ENCODE data around the gene COP1. TPM values are rescaled to one million over a fixed set of nuclear protein-coding genes. Genes with fewer than 3 reads are reported as not detected.

COP1 gene
- total and polyA plus RNA-seq, 2 of the 8 experiments (the other 6 are each of a cell fraction or from before 2014, with no cell fraction given), result 26.2 to 44.9 TPM

DNA sequence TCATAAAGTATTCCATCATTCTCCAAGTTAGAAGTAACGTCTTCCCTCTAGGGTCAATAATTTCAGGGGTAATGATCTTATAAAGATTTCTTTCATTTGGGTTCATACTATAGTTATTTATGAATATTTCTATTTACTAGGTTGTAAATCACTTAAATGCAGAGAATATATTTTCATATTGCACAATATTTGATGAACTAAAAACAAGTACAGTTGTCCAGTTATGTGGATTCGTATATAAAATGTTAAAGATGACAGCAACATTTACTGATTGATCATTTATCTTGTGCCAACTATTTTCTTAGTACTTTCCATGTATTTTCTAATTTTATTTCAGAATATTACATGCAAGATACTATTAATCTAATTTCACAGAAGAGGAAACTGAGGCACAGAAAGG is 243.3 kb downstream of the COP1 start:
- ChIA-PET CTCF (ENCODE audit: partially characterized antibody) (interaction anchor here (0.6 kb wide), 1 partner anchor 242 kb away, joined by 6 read pairs; no protein-coding TSS in a partner anchor), POLR2A (ENCODE audit: partially characterized antibody) (no interaction called here)
- H3K14ac ChIP-seq (ENCODE audit: insufficient read length), result no peak overlapping the region
- H3K23me2 ChIP-seq (ENCODE audit: low read depth, low read length), result no peaks in the 10 kb centered on the region
- H3K4me3 ChIP-seq (ENCODE audit: extremely low read depth in 1 of 4, insufficient read depth in 2 of 4, low read depth in 3 of 4, low read length in 4 of 4), result no peak overlapping the region
- H3K36me3 ChIP-seq (ENCODE audit: control insufficient read depth in 2 of 4, insufficient read depth in 4 of 4, low read length in 3 of 4), result peaks cover 0 to 4% (median 0%) of the 10 kb centered on the region in 4 experiments; a peak in 1 of 8 replicates
- no peaks in the 10 kb centered on the region for H3K79me2 ChIP-seq (ENCODE audit: control insufficient read depth in 1 of 2, insufficient read depth in 2 of 2, low read length in 2 of 2)
- no peak overlapping the region for H3K4me2 ChIP-seq (ENCODE audit: insufficient read depth in 1 of 2, low read depth in 2 of 2, low read length in 2 of 2)
- H3K9ac ChIP-seq (replicated peaks in 1 of 4; ENCODE audit: extremely low read depth in 1 of 4, low read depth in 3 of 4, low read length in 3 of 4), result no peak overlapping the region
- no peaks in the 10 kb centered on the region for H4K20me1 ChIP-seq (replicated peaks in 1 of 2; ENCODE audit: control insufficient read depth in 1 of 2, insufficient read depth in 2 of 2, low read length in 2 of 2)
- DNase-seq (ENCODE audit: low read depth in 1 of 2, low spot score in 2 of 2) (no peak), FAIRE-seq (no peak)
- no peaks in the 10 kb centered on the region for H3K9me3 ChIP-seq (ENCODE audit: insufficient read depth in 2 of 2, low read depth in 1 of 2, low read length in 1 of 2)
- H3K56ac ChIP-seq (replicated peaks; ENCODE audit: insufficient read length, low read depth, low read length), result no peak overlapping the region
- no peak overlapping the region for H2BK20ac ChIP-seq (ENCODE audit: low read length)
- H3K27me3 ChIP-seq (replicated peaks in 1 of 4; ENCODE audit: control insufficient read depth in 3 of 4, extremely low read depth in 1 of 4, insufficient read depth in 3 of 4, low read length in 3 of 4), result no peaks in the 10 kb centered on the region
- H2AFZ ChIP-seq (ENCODE audit: low read length), result no peak overlapping the region
- H2BK15ac ChIP-seq (ENCODE audit: low read length), result no peak overlapping the region
- H4K8ac ChIP-seq (ENCODE audit: extremely low read depth, insufficient read depth, low read length), result no peak overlapping the region
- no peak overlapping the region for H4K5ac ChIP-seq (ENCODE audit: insufficient read length, low read depth, low read length)
- H2BK5ac ChIP-seq (ENCODE audit: low read depth, low read length), result no peak overlapping the region
- WGBS, 2 experiments (ENCODE audit: extremely low coverage in 1 of 2, insufficient coverage in 1 of 2, insufficient read length in 1 of 2, insufficient replicate concordance in 2 of 2, low coverage in 1 of 2, low lambda C conversion rate in 2 of 2, missing lambda C conversion rate in 1 of 2), result 96% methylated on average over 2 of the region's 2 CpGs; no CpG with 5 or more reads in 1 of the 2 experiments
- peaks cover 0 to 2% (median 0%) of the 10 kb centered on the region in 4 experiments; a peak in 1 of 7 replicates for H3K4me1 ChIP-seq (replicated peaks in 1 of 4; ENCODE audit: control insufficient read depth in 3 of 4, insufficient read depth in 4 of 4, low read length in 3 of 4)
- H3K18ac ChIP-seq (ENCODE audit: extremely low read depth, low read length), result no peak overlapping the region
- H2AK5ac ChIP-seq (ENCODE audit: low read depth, low read length), result no peak overlapping the region
- no peak overlapping the region for H3K27ac ChIP-seq (ENCODE audit: low read depth, low read length)
- no peaks in the 10 kb centered on the region for H3K79me1 ChIP-seq (ENCODE audit: low read depth, low read length)
- H2BK12ac ChIP-seq (ENCODE audit: low read depth, low read length), result no peak overlapping the region
- H4K91ac ChIP-seq (replicated peaks; ENCODE audit: insufficient read length, low read length), result no peak overlapping the region
- H3K4ac ChIP-seq (replicated peaks; ENCODE audit: insufficient read length, low read depth, low read length), result no peak overlapping the region
- TF ChIP-seq RXRA (IDR thresholded peaks at IDR 0.05; ENCODE audit: insufficient read depth, low read depth, low read length) (no peak), HDAC2 (IDR thresholded peaks at IDR 0.05; ENCODE audit: borderline replicate concordance in 1 of 2, low read depth in 2 of 2, low read length in 2 of 2) (no peak), CBX5 (IDR thresholded peaks at IDR 0.05; ENCODE audit: low read depth, low read length) (no peak), ZNF274 (IDR thresholded peaks at IDR 0.05; ENCODE audit: borderline replicate concordance, extremely low read depth, low read length) (no peak), EGR1 (IDR thresholded peaks at IDR 0.05; ENCODE audit: borderline replicate concordance, low read depth, low read length) (no peak), JUN (IDR thresholded peaks at IDR 0.05; ENCODE audit: low read depth, low read length) (no peak), RNF2 (IDR thresholded peaks at IDR 0.05; ENCODE audit: borderline replicate concordance, low read depth, low read length, missing control alignments, poor library complexity, severe bottlenecking) (no peak), SP1 (IDR thresholded peaks at IDR 0.05; ENCODE audit: low read depth, low read length) (no peak), CEBPB (IDR thresholded peaks at IDR 0.05; ENCODE audit: low read depth, low read length) (no peak; the same call in 1 of the 2 replicates), CBX8 (IDR thresholded peaks at IDR 0.05; ENCODE audit: borderline replicate concordance, low read depth, low read length) (no peak), RFX5 (IDR thresholded peaks at IDR 0.05; ENCODE audit: borderline replicate concordance, low read depth, low read length) (no peak), NRF1 (IDR thresholded peaks at IDR 0.05; ENCODE audit: low read depth, low read length) (no peak), TAF7 (optimal IDR thresholded peaks at IDR 0.05; ENCODE audit: borderline replicate concordance, low read depth, low read length) (no peak)
- H3K23ac ChIP-seq (ENCODE audit: insufficient read length), result no peak overlapping the region
- H2BK120ac ChIP-seq (replicated peaks; ENCODE audit: low read depth, low read length), result no peak overlapping the region
